VCaP (cell line): Measurements from ENCODE around the gene WDFY4.
A peak's percentile ranks its signal among the peaks of the same experiment; 100 is the strongest.

Source experiments
- H3K27ac ChIP-seq: fragments of 450-650 bp; 2 replicates; pipeline ENCODE4 v1.5.1; 2017
- CTCF ChIP-seq: fragments of 450-650 bp; conservative IDR thresholded peaks from 2 replicates; pipeline ENCODE4 v1.5.1; 2017; ENCODE audit warnings: mild to moderate bottlenecking, moderate library complexity

WDFY4 gene

GRCh38 chr10:48943096-48943495 is 258.4 kb downstream of the WDFY4 start:
- TF ChIP-seq CTCF: no peak

GRCh38 chr10:48944171-48944570 is 259.5 kb downstream of the WDFY4 start:
- H3K27ac ChIP-seq: no peak overlapping the region
- no peak for TF ChIP-seq CTCF

More at GRCh38 chr10:48943096-48943495, 258.4 kb downstream of the WDFY4 start:
- H3K27ac ChIP-seq: no peak overlapping the region

GRCh38 chr10:48945441-48946130 is 260.9 kb downstream of the WDFY4 start:
- TF ChIP-seq CTCF: no peak
- peak overlapping the region; percentile 6; the same call in 1 of the 2 replicates for H3K27ac ChIP-seq

GRCh38 chr10:48946332-48946731 is 261.7 kb downstream of the WDFY4 start:
- TF ChIP-seq CTCF: no peak
- no peak overlapping the region for H3K27ac ChIP-seq

- no peak for TF ChIP-seq CTCF
- no peak overlapping the region for H3K27ac ChIP-seq
These were observed 262.3 kb downstream of the WDFY4 start for GRCh38 chr10:48946891-48947500.

GRCh38 chr10:48947690-48948469 is 263.2 kb downstream of the WDFY4 start:
- H3K27ac ChIP-seq: no peak overlapping the region
- no peak for TF ChIP-seq CTCF

GRCh38 chr10:48948470-48949037 is 263.9 kb downstream of the WDFY4 start:
- TF ChIP-seq CTCF: no peak
- H3K27ac ChIP-seq: no peak overlapping the region
